Measurements from ENCODE around the gene RAB3D. TPM values are rescaled to one million over a fixed set of nuclear protein-coding genes. Genes with fewer than 3 reads are reported as not detected.
A peak's percentile ranks its signal among the peaks of the same experiment; 100 is the strongest.

The RAB3D gene
- total RNA-seq, 1 donor from 2014 or later = 41.9 TPM

DNA sequence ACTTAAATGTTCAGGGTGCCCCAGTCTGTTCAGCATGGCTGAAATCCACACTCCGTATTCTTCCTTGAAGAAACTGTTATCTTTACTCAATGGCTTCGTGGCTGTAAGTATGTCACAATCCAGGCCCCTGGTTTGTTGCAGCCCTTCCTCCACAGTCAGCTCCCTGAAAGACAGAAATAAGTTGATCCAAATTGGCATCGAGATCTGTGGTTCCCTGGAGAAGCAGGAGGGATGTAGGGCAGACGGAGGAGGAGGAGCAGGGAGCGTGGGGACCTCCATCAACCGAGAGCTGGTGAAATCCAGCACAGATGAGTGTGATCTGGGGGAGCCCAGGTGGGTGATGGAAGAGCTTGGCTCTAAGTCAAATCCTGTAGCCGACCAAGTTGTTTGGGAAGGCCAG is 43.2 kb downstream of the RAB3D start:
- DNase-seq (ENCODE audit: low spot score) = no peak

DNA sequence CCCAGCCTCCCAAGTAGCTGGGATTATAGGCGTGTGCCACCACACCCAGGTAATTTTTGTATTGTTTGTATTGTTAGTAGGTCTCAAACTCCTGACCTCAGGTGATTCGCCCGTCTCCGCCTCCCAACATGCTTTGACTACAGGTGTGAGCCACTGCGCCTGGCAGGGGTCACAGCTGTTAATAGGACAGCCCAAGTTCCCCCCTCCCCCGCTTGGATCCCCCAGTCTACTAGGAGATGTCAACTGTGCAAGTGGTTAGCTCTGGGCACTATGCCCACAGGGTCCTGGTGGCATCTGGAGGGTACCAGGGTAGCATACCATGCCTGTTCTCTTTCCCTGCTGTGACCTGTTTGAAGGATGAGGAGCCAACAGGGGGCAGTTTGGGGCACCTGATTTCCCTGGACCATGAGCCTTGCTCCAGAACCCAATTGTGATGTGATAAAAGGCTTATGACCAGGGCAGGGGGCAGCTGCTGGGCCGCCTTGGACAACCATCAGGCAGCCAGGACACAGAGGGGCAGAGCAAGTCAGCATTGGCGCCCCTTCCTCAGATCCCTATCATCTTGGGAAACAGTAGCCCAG is 43.7 kb downstream of the RAB3D start, which contains the start of gene TSPAN16:
TSPAN16 (plus strand) TSS at position 496 of the 581 bp plus-strand sequence. CDS start 138 bp downstream, outside the sequence.
- no peak for DNase-seq (ENCODE audit: low spot score)

DNA sequence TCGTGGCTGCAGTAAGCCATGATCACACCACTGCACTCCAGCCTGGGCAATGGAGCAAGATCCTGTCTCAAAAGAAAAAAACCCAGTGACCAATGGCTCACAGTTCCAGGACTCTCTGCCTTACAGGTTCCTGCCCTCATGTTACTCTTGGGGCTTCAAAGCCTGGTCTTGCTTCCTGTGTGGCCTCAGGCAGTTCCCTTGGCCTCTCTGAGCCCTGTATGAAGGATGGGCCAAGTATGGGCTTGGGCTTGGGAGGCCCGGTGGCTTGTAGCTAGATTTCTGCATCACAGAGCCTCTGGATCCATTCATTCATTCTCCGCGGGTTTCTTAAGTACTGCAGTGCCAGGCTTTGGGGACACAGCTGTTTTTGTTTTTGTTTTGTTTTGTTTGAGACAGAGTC is 44.3 kb downstream of the RAB3D start:
- DNase-seq (ENCODE audit: low spot score) = no peak

DNA sequence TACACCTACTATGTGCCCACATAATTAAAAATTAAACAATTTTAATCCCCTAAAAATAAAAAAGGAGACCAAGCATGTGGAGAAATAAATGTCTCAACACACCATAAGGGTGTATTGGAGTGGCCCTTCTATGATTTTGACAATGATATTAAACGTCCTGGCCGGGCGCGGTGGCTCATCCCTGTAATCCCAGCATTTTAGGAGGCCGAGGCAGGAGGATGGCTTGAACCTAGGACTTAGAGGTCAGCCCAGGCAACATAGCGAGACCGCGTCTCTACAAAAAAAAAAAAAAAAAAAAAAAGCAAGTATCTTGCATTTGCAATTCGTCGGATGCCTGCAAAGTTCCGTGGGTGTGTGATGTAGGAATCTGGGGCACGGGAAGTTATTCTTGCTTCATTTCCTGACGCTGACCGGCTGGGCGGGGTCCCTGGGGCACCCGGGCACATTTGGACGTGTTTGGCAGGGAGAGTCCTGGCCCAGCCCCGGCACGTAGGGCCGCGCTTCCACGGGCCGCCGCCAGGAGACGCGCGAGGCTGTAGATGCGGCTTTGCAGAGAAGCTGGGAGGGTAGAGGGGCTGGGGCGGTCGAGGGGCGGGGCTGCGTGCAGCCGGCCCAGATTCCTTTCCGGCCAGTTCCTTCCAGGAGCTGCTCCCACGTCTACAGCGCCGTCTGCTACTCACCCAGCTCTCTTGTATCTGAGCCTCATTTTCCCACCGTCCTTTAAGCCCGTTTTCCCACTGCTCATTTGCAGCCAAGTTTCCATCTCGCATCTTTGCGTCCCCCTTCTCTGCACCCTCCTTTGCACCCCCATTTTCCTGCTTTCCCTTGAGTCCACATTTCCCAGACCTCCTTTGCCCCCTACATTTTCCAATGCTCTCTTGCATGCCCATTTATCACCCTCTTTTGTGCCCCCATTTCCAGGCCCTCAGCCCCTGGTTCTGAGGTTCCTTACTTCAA is 45.7 kb downstream of the RAB3D start:
- DNase-seq (ENCODE audit: low spot score) = peak; percentile 94

DNA sequence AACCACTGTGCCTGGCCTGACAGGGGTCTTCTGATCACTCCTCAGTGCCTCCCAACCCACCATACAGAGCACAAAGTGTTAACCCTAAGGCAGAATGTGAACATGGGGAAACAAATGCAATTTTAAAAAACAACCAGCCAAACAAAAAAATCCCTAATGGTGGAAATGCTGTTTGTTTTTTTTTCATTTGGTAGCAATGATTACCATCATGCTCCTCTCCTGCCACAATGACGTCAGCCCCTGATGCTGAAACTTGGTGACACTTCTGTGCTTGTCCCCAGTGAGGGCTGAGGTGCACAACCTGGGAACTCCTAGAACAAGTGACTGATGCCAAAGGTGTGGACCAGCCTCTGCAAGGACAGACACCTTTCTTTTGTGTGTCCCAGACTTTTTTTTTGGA is 47.5 kb downstream of the RAB3D start:
- DNase-seq (ENCODE audit: low spot score) = no peak

DNA sequence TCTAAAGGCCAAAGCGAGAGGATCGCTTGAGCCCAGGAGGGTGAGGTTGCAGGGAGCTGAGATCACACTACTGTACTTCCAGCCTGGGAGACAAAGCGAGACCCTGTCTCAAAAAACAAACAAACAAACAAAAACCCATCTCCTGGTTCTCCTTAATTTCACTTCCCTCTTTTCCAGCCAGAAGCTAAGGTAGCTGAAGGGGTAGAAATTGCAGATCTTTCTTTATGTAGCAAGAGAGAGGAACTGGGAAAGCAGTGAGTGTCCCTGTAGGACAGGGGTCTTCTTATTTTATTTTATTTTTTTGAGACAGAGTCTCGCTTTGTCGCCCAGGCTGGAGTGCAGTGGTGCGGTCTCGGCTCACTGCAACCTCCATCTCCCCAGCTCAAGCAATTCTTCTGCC is 48.0 kb downstream of the RAB3D start:
- DNase-seq (ENCODE audit: low spot score) = no peak

DNA sequence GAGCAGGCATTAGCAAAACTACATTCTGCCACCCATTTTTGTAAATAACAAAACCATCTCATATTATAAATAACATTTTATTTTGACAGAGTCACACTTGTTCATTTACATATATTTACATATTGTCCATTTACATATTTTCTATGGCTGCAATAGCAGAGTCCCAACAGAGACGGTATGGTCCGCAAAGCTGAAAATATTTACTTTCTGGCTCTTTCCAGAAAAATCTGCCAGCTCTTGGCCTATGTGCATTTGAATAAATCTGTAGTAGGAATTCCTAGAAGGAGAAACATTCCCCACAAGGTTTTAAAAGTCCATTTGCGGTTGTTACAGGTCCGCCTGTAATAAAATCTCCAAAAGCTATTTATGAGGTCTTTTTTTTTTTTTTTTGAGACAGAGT is 49.2 kb downstream of the RAB3D start:
- DNase-seq (ENCODE audit: low spot score) = no peak

DNA sequence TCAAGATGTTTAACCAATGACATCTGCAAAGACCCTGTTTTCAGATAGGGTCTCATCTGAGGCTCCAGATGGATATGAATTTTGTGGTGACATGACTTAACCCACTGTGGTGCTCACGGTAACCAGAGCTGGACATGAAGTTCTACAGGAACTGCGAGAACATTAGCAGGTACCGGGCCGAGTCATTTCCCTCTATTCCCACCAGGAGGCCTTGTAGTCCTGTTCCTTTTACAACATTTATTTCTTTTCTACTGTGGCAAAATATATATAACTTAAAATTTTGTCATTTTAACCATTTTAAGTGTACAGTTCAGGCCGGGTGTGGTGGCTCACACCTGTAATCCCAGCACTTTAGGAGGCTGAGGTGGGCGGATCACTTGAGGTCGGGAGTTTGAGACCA is 51.1 kb downstream of the RAB3D start:
- DNase-seq (ENCODE audit: low spot score) = no peak

DNA sequence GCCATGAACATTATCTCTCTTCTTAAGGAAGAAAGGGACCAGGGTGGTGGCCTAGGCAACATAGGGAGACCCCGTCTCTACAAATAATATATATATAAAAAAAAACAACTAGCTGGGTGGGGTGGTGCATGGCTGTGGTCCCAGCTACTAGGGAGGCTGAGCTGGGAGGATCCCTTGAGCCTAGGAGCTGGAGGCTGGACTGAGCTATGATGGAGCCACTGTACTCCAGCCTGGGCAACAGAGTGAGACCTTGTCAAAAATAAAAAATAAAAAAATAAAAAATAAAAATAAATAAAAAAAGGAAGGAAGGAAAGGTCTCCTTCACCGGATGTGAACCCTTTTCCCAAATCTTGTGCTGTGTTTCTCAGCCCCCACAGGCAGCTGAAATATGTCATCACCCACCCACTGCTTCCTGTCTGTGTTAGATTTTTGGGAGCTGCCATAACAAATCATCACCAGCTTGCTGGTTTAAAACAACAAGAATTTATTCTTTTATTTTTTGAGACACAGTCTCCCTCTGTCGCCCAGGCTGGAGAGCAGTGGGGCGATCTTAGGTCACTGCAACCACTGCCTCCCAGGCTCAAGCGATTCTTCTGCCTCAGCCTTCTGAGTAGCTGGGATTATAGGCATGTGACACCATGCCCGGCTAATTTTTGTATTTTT is 53.0 kb downstream of the RAB3D start:
- no peak for DNase-seq (ENCODE audit: low spot score)

DNA sequence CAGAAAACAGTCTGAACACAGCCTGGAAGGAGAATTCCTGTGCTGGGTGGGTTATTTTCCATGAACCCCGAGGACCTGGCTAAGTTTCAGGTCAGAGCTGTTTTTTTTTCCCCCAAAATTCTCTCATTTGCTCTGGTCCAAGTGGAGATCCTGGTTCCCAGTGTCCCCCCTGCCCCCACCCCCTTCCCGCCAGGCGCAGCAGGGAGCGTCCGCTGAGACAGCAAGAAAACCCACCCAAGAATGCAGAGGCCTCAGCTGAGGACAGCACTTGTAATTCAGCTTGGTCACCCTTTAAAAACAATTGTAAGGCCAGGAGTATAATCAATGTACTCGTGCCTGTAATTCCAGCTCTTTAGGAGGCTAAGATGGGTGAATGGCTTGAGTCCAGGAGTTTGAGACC is 54.9 kb downstream of the RAB3D start:
- DNase-seq (ENCODE audit: low spot score) = no peak

DNA sequence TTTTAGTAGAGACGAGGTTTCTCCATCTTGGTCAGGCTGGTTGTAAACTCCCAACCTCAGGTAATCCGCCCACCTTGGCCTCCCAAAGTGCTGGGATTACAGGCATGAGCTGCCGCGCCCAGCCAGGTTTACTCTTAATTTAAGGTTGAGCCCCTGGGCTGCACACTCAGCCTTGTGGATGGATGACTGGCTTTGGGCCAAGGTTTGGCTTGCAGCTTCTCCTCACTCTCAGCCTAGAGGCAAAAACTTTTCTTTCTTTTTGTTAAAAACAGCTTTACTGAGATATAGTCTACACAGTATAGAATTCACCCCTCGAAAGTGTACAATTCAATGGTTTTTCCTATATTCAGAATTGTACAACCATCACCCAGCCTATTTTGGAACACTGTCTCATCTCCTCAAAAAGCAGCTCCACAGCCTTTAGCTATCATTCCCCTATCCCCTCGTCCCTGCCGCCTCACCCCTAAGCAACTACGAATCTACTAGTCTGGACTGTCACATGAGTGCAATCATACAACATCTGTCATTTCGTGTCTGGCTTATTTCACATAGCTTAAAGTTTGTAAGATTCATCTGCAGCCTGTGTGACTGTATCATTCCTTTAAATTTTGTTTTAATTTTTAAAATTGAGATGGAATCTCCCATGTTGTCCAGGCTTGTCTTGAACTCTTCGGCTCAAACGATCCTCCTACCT is 58.0 kb downstream of the RAB3D start:
- no peak for DNase-seq (ENCODE audit: low spot score)

DNA sequence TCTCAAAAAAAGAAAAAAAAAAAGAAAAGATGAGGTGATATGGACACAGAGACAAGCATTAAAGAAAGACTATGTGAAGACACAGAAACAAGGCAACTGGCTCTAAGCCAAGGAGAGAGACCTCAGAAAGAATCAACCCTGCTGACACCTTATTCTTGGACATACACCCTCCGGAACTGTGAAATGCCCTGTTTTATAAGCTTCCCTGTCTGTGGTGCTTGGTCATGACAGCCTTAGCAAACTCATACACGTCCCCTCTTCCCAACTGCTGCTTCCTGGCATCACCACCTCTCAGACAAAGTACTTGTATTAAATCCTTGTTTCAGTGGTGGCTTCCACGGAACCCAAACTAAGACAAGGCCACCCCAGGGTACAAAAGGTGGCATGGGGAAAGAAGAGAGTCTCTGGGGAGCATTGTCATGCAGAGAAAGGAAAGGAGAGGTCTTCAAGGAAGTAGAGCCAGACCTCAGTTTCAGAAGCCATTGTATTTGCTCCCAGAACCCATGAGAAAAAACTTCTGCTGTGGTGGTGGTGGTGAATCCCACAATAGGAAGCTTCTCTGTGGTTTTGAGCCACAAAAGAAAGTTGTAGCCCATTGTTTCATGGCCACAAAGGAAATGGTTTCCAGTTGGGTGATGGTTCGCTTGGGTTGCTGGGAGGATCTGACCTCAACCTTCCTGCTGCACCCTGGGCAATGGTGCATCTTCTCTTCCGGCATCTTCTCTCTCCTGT is 59.8 kb downstream of the RAB3D start:
- no peak for DNase-seq (ENCODE audit: low spot score)

DNA sequence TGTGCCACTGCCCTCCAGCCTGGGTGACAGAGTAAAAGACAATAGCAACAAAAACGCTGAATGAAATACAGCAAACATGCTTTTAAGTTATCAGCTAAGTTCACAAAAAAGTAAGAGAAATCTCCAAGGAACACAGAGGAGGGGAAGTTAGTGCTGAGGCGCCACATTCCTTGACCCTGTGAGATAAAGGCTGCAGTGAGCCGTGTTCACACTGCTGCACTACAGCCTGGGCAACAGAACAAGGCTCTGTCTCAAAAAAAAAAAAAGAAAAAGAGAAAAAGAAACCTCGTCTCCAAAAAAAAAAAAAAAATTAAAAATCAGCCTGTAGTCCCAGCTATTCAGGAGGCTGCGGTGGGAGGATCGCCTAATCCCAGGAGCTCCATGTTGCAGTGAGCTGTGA is 60.8 kb downstream of the RAB3D start:
- DNase-seq (ENCODE audit: low spot score) = no peak

DNA sequence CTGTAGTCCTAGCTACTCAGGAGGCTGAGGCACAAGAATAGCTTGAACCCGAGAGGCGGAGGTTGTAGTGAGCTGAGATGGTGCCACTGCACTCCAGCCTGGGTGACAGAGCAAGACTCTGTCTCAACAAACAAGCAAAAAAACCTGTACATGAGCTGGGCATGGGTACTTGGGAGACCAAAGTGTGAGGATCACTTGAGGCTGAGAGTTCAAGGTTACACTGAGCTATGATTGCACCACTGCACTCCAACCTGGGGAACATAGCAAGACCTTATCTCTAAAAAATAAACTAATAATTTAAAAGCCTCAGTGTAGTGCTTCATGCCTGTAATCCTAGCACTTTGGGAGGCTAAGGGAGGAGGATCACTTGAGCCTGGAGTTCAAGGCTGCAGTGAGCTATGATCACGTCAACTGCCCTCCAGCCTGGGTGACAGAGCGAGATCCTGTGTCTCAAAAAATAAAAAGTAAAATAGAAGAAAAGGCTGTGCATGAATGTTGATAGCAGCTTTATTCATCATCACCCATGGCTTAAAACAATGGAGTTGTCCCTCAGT is 64.8 kb downstream of the RAB3D start:
- DNase-seq (ENCODE audit: low spot score) = no peak

DNA sequence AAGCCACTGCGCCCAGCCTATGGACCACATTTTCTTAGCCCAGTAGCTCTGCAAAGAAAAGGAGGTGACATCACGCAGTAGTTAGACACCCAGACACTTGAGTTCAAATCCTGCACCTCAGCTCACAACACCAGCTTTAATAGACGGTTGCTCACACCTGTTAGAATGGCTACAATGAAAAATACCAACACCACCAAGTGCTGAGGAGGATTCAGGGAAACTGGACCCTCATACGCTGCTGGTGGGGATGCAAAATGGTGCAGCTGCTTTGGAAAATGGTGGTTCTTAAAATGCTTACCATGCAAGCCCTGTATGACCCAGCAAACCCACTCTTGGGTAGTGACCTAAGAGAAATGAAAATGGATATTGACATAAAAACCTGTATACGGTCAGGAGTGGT is 65.5 kb downstream of the RAB3D start:
- DNase-seq (ENCODE audit: low spot score) = no peak

DNA sequence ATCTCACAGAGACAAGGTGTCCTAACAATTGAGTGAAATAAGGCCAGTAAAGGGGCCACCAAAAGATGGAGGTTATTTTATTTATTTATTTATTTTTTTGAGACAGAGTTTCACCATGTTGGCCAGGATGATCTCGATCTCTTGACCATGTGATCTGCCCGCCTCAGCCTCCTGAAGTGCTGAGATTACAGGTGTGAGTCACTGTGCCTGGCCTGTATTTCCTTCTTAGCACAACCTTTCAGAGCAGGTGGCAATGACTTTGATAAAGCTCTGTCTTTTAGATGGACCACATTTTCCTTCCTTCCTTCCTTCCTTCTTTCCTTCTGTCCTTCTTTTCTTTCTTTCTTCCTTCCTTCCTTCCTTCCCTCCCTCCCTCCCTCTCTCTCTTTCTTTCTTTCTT is 66.2 kb downstream of the RAB3D start:
- DNase-seq (ENCODE audit: low spot score) = no peak

Other genes starting within 250 kb of the RAB3D start
- 2.1 TPM for gene SPC24, start 183.9 kb downstream of the RAB3D start, total RNA-seq
- gene KANK2, start 142.1 kb downstream of the RAB3D start, total RNA-seq = 225 TPM
- 0.95 TPM for gene ANGPTL8, start 100.0 kb downstream of the RAB3D start, total RNA-seq
- gene DOCK6, start 77.1 kb downstream of the RAB3D start, total RNA-seq = 102 TPM
- not detected for gene TSPAN16, start 43.5 kb downstream of the RAB3D start, total RNA-seq
- 136 TPM for gene TMEM205, start 6.6 kb upstream of the RAB3D start, total RNA-seq
- 66.1 TPM for gene CCDC159, start 6.9 kb upstream of the RAB3D start, total RNA-seq
- 34.2 TPM for gene PLPPR2, start 15.8 kb upstream of the RAB3D start, total RNA-seq
- gene SWSAP1, start 35.0 kb upstream of the RAB3D start, total RNA-seq = 4.9 TPM
- gene EPOR, start 44.7 kb upstream of the RAB3D start, total RNA-seq = 17.8 TPM
- 72.0 TPM for gene RGL3, start 79.7 kb upstream of the RAB3D start, total RNA-seq
- gene ODAD3, start 95.5 kb upstream of the RAB3D start, total RNA-seq = 1.4 TPM
- gene PRKCSH, start 96.0 kb upstream of the RAB3D start, total RNA-seq = 357 TPM
- gene ELAVL3, start 141.4 kb upstream of the RAB3D start, total RNA-seq = 0.20 TPM
- 13.8 TPM for gene ZNF653, start 166.2 kb upstream of the RAB3D start, total RNA-seq
- gene ECSIT, start 189.5 kb upstream of the RAB3D start, total RNA-seq = 52.9 TPM
- gene CNN1, start 199.2 kb upstream of the RAB3D start, total RNA-seq = 1,051 TPM
- gene ELOF1, start 219.6 kb upstream of the RAB3D start, total RNA-seq = 53.8 TPM
- gene ACP5, start 238.0 kb upstream of the RAB3D start, total RNA-seq = 18.0 TPM

All from mucosa of gallbladder (tissue), 1 donor.